Hepatocyte (in vitro differentiated cells): Measurements from ENCODE around the gene CMKLR1. TPM values are rescaled to one million over a fixed set of nuclear protein-coding genes. Genes with fewer than 3 reads are reported as not detected.

Source experiments
- DNase-seq: peaks from one replicate; pipeline ENCODE4 v3.0.0-alpha.2; 2016; ENCODE audit warnings: low spot score
- H2AFZ ChIP-seq: fragments of 200-600 bp; sonication (generic); 2 replicates; pipeline ENCODE4 v1.6.0; 2016; ENCODE audit warnings: antibody characterized with exemption, mild to moderate bottlenecking
- H3K27ac ChIP-seq: fragments of 200-600 bp; sonication (generic); 2 replicates; pipeline ENCODE4 v1.5.1; 2016; ENCODE audit warnings: mild to moderate bottlenecking
- H3K27me3 ChIP-seq: fragments of 200-600 bp; sonication (generic); 2 replicates; pipeline ENCODE4 v1.6.1; 2016
- H3K36me3 ChIP-seq: fragments of 200-600 bp; sonication (generic); replicated peaks from 2 replicates; pipeline ENCODE4 v1.5.1; 2016; ENCODE audit warnings: low read depth; ENCODE audit not compliant: insufficient read depth
- H3K4me1 ChIP-seq: fragments of 200-600 bp; sonication (generic); 2 replicates; pipeline ENCODE4 v1.5.1; 2016; ENCODE audit warnings: mild to moderate bottlenecking, moderate library complexity; ENCODE audit not compliant: insufficient read depth
- H3K4me2 ChIP-seq: fragments of 200-600 bp; sonication (generic); 2 replicates; pipeline ENCODE4 v1.6.0; 2016
- H3K4me3 ChIP-seq: fragments of 200-600 bp; sonication (generic); 2 replicates; pipeline ENCODE4 v1.5.1; 2016; ENCODE audit warnings: mild to moderate bottlenecking
- H3K79me2 ChIP-seq: fragments of 200-600 bp; sonication (generic); 2 replicates; pipeline ENCODE4 v1.6.0; 2017; ENCODE audit warnings: mild to moderate bottlenecking
- H3K9me2 ChIP-seq: fragments of 200-600 bp; sonication (generic); replicated peaks from 2 replicates; pipeline ENCODE4 v1.6.0; 2017; ENCODE audit warnings: mild to moderate bottlenecking; ENCODE audit not compliant: insufficient read depth
- H3K9me3 ChIP-seq: fragments of 200-600 bp; sonication (generic); 2 replicates; pipeline ENCODE4 v1.5.1; 2016; ENCODE audit warnings: low read depth, mild to moderate bottlenecking
- H4K20me1 ChIP-seq: fragments of 200-600 bp; sonication (generic); 2 replicates; pipeline ENCODE4 v1.6.0; 2016; ENCODE audit warnings: mild to moderate bottlenecking; ENCODE audit not compliant: insufficient read depth, poor library complexity, severe bottlenecking
- EZH2 ChIP-seq: fragments of 200-600 bp; sonication (generic); IDR thresholded peaks from 2 replicates; pipeline ENCODE4 v1.6.1; 2016; ENCODE audit warnings: antibody characterized with exemption, mild to moderate bottlenecking, borderline replicate concordance
- EZH2phosphoT487 ChIP-seq: fragments of 200-600 bp; sonication (generic); IDR thresholded peaks from one replicate; pipeline ENCODE4 v1.6.1; 2018; ENCODE audit warnings: antibody characterized with exemption, mild to moderate bottlenecking, low read depth, moderate library complexity; ENCODE audit not compliant: unreplicated experiment, severe bottlenecking
- WGBS: methylation state at CpG from one replicate; pipeline ENCODE4 v1.1.6; 2016; ENCODE audit warnings: low lambda C conversion rate; ENCODE audit errors: missing lambda C conversion rate; 5-methylcytosine and 5-hydroxymethylcytosine counted together
- polyA plus RNA-seq: library from polyadenylated mRNA; unstranded; fragments of >200 nt; fragmentation: Nextera tagmentation; extraction: Ambion mirVana; gene quantifications from 2 replicates; pipeline ENCODE4 v1.2.1, GENCODE V29; 2016
- total RNA-seq: library from RNA; depleted of rRNA; stranded (reverse); fragments of >200 nt; gene quantifications from 2 replicates; pipeline ENCODE4 v1.2.3, GENCODE V29; 2014
- TF ChIP-seq, protein P1 (sequence below): fragments of 200-600 bp; sonication (generic); IDR thresholded peaks from 2 replicates; pipeline ENCODE4 v1.5.1; 2016; ENCODE audit warnings: antibody characterized with exemption, mild to moderate bottlenecking; ENCODE audit not compliant: poor library complexity

CMKLR1 gene
- total and polyA plus RNA-seq, 2 experiments from 2014 or later = 2.2 to 3.1 TPM

DNA sequence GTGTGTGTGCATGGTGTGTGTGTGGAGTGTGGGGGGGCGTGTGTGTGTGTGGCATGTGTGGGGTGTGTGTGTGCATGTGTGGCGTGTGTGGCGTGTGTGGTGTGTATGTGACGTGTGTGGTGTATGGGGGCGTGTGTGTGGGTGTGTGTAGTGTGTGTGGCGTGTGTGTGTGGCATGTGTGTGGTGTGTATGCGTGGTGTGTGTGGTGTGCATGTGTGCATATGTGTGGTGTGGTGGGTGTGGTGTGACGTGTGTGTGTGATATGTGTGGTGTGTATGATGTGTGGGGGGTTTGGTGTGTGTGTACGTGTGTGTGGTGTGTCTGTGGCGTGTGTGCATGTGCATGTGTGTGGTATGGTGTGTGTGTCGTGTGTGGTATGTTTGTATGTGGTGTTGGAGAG is 24.1 kb upstream of the CMKLR1 start:
- Histone ChIP-seq H3K36me3 (no peaks in the 10 kb centered on the region), H4K20me1 (no peaks in the 10 kb centered on the region), H3K79me2 (no peaks in the 10 kb centered on the region), H3K4me1 (no peaks in the 10 kb centered on the region), H2AFZ (no peak overlapping the region), H3K27ac (no peak overlapping the region), H3K4me3 (no peak overlapping the region), H3K27me3 (no peaks in the 10 kb centered on the region), H3K4me2 (no peak overlapping the region), H3K9me3 (no peaks in the 10 kb centered on the region), H3K9me2 (no peaks in the 10 kb centered on the region)
- 95% methylated on average over 10 of the region's 11 CpGs for WGBS
- TF ChIP-seq EZH2phosphoT487 (no peak), EZH2 (no peak)
- TF ChIP-seq, protein P1, sequence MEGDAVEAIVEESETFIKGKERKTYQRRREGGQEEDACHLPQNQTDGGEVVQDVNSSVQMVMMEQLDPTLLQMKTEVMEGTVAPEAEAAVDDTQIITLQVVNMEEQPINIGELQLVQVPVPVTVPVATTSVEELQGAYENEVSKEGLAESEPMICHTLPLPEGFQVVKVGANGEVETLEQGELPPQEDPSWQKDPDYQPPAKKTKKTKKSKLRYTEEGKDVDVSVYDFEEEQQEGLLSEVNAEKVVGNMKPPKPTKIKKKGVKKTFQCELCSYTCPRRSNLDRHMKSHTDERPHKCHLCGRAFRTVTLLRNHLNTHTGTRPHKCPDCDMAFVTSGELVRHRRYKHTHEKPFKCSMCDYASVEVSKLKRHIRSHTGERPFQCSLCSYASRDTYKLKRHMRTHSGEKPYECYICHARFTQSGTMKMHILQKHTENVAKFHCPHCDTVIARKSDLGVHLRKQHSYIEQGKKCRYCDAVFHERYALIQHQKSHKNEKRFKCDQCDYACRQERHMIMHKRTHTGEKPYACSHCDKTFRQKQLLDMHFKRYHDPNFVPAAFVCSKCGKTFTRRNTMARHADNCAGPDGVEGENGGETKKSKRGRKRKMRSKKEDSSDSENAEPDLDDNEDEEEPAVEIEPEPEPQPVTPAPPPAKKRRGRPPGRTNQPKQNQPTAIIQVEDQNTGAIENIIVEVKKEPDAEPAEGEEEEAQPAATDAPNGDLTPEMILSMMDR = no peak
- DNase-seq = no peak

DNA sequence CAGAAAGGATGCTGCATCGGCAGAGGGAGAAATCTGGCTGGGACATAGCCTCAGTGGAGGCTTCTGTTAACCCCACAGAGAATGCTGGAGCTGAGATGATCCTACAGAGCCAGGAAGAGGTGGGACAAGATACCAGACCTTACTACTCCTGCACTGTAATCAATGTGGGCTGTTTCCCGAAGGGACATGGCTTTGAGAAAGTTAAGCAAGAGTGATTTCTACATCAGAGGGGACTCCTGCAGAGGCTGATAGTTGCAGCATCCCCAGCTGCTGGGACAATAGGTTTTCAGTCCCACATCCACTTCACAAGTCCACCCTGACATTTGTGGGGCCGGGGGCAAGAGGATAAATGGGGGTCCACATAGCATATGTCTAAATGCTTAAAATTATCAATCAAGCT is 22.5 kb upstream of the CMKLR1 start:
- Histone ChIP-seq H3K9me3 (no peaks in the 10 kb centered on the region), H3K4me1 (no peaks in the 10 kb centered on the region), H3K79me2 (no peaks in the 10 kb centered on the region), H2AFZ (no peak overlapping the region), H3K27ac (no peak overlapping the region), H3K27me3 (no peaks in the 10 kb centered on the region), H3K4me2 (no peak overlapping the region), H3K9me2 (no peaks in the 10 kb centered on the region), H3K36me3 (no peaks in the 10 kb centered on the region), H3K4me3 (no peak overlapping the region), H4K20me1 (no peaks in the 10 kb centered on the region)
- no peak for DNase-seq
- no peak for TF ChIP-seq EZH2
- no peak for TF ChIP-seq EZH2phosphoT487
- TF ChIP-seq, protein P1 = no peak
- 81% methylated on average over 3 of the region's 3 CpGs for WGBS

DNA sequence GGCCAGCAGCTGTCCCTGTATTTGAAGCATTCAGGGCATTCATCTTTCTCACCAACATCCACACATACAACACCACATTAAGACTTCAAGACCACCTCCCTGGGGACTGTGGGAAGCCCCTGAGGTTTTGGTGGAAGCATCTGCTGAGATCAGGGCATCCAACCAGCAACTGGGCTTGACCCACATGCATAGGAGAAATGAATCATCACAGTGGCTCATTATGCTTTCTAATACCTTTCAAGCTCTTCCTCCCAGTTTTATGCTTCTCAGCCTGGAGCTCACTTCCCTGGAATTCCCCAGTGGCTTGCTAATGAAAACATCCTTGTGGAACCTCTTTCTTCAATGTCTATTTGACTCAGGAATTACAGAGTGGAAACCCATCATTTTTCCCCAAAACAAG is 21.4 kb upstream of the CMKLR1 start:
- H3K4me1 ChIP-seq = no peaks in the 10 kb centered on the region
- no peak overlapping the region for H3K27ac ChIP-seq
- no peaks in the 10 kb centered on the region for H3K36me3 ChIP-seq
- no peak overlapping the region for H3K4me3 ChIP-seq
- no peak overlapping the region for H2AFZ ChIP-seq
- no peaks in the 10 kb centered on the region for H3K27me3 ChIP-seq
- TF ChIP-seq EZH2 = no peak
- TF ChIP-seq, protein P1 = no peak
- TF ChIP-seq EZH2phosphoT487 = no peak
- H3K9me2 ChIP-seq = no peaks in the 10 kb centered on the region
- DNase-seq = no peak
- no peak overlapping the region for H3K4me2 ChIP-seq
- H4K20me1 ChIP-seq = no peaks in the 10 kb centered on the region
- H3K9me3 ChIP-seq = no peaks in the 10 kb centered on the region
- H3K79me2 ChIP-seq = no peaks in the 10 kb centered on the region

DNA sequence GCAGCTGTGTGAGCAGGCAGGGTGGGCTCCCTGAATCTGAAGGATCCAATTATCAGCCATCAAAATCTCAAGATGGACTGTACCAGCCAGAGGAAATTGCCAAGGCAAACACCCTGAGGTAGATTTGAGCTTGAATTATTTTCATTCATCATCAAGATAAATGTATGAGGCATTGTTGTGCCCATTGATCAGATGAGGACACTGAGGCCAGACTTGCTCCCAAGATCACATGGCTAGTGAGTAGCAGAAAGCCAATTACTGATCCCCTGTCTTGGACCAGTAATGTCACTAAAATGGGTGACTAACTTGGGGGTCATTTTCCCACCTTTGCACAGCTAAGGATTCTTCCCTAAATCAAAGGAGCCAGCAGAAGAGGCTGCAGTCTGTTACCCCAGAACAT is 20.9 kb upstream of the CMKLR1 start:
- TF ChIP-seq EZH2 (no peak), EZH2phosphoT487 (no peak)
- TF ChIP-seq, protein P1 = no peak
- no peaks in the 10 kb centered on the region for H3K9me2 ChIP-seq

More for the DNA sequence above, 20.9 kb upstream of the CMKLR1 start:
- Histone ChIP-seq H2AFZ (no peak overlapping the region), H3K79me2 (no peaks in the 10 kb centered on the region), H4K20me1 (no peaks in the 10 kb centered on the region), H3K36me3 (no peaks in the 10 kb centered on the region), H3K4me3 (no peak overlapping the region), H3K27ac (no peak overlapping the region), H3K9me3 (no peaks in the 10 kb centered on the region), H3K27me3 (no peaks in the 10 kb centered on the region), H3K4me2 (no peak overlapping the region), H3K4me1 (no peaks in the 10 kb centered on the region)
- DNase-seq = no peak
